ENCODE data around the gene TEX51. TPM values are rescaled to one million over a fixed set of nuclear protein-coding genes. Genes with fewer than 3 reads are reported as not detected.

The TEX51 gene
- polyA plus RNA-seq = not detected

DNA sequence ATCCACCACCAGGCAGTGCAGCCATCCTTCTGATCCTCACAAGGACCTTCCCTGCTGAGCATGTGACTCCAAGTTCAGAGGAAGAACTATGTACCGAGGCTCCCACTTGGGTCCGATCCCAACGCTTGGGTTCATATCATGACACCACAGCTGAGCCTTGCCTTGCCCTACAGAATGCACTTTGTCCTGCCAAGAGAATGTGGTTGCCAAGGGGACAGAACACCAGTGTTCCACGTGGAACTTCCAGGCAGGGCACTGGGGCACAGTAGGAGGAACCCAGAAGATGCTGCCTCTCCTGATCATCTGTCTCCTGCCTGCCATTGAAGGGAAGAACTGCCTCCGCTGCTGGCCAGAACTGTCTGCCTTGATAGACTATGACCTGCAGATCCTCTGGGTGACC lies at the start of gene TEX51:
Gene TEX51, plus strand, starts transcription at position 255 of the 400 bp plus-strand sequence. Its CDS starts 29 bp downstream, at position 284.
- DNase-seq = no peak
- no peak within 1 kb of the TSS for H3K4me3 Mint-ChIP-seq
- H3K36me3 Mint-ChIP-seq = no peaks in the 10 kb centered on the region
- no peak within 1 kb of the TSS for H3K27ac Mint-ChIP-seq
- no peaks in the 10 kb centered on the region for H3K4me1 Mint-ChIP-seq
- peaks cover 0 to 5% (median 3%) of the 10 kb centered on the region in 3 donors for H3K27me3 Mint-ChIP-seq (ENCODE audit: low read depth in 3 of 3)
- H3K9me3 Mint-ChIP-seq = peaks cover 0 to 4% (median 0%) of the 10 kb centered on the region in 6 donors

DNA sequence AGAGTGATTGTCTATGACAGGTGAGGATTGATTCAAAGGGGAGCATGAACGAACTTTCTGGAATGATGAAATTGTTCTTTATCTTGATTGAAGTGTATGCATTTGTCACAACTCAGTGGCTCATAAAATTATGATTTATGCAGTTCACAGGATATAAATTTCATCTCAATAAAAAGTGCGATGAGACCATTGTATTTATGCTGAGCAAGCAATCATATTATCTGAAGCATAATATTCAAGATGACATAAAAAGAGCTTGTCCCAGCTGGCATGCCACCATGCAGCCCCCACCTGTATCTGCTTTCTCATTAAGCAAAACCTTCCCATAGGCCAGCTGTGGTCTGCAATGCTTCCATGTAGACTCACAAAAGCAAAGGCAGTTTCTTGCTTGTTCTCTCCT lies 49.6 kb upstream of the TEX51 start:
- DNase-seq = no peak
- Mint-ChIP-seq H3K4me1 (no peaks in the 10 kb centered on the region), H3K4me3 (no peak overlapping the region), H3K9me3 (peaks cover 0 to 2% (median 0%) of the 10 kb centered on the region in 6 donors), H3K36me3 (no peaks in the 10 kb centered on the region), H3K27me3 (ENCODE audit: low read depth in 3 of 3) (peaks cover 0 to 8% (median 2%) of the 10 kb centered on the region in 3 donors), H3K27ac (no peak overlapping the region)

DNA sequence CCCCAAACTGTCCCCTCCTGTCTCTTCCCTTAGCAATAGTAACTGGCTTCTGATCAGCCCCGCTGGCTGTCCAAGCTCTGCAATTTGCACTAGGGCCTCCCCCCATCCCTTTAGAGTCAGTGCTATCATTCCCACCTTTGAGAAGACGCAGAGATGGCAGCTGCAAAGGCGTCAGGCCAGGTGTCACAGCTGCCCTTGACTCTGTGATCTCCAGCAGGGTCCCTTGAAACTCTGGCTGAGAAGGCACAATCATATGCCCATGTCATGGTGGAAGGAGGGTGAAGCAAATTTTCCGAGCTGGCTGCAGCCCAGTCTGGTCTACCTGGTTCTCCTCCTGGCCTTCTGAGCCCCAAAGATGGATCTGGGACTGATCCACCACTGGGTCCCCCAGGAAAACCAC lies 49.2 kb upstream of the TEX51 start:
- no peaks in the 10 kb centered on the region for H3K4me1 Mint-ChIP-seq
- H3K36me3 Mint-ChIP-seq = no peaks in the 10 kb centered on the region
- no peak for DNase-seq
- peaks cover 0 to 8% (median 2%) of the 10 kb centered on the region in 3 donors for H3K27me3 Mint-ChIP-seq (ENCODE audit: low read depth in 3 of 3)
- H3K4me3 Mint-ChIP-seq = no peak overlapping the region
- no peak overlapping the region for H3K27ac Mint-ChIP-seq
- peaks cover 0 to 2% (median 0%) of the 10 kb centered on the region in 6 donors for H3K9me3 Mint-ChIP-seq

DNA sequence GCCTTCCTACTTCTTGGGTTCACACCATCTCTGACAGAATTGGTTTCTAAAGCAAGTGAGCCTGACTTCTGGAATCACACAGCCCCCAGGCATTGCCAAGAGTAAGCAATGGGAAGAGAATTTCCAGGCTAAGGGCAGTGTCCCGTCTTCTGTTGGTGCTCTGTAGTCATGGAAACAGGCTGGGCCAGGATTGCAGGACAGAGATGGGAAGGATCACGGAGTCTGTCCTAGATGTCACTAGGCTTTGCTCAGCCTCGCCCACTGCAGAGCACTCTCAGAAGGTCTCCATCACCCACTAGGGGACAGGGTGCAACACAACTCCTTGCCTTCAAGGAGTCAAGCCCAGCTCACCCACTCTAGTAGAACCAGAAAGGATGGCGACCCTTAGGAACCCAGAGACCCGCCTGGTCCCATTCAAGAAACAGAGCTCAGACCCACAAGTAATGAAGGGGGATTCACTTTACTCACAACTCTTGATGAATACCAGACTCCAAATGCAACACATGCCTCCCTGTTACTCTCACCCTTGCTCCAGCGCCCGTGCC lies 48.6 kb upstream of the TEX51 start:
- no peak overlapping the region for H3K4me3 Mint-ChIP-seq
- no peak for DNase-seq
- H3K4me1 Mint-ChIP-seq = no peaks in the 10 kb centered on the region
- peaks cover 0 to 8% (median 0%) of the 10 kb centered on the region in 3 donors for H3K27me3 Mint-ChIP-seq (ENCODE audit: low read depth in 3 of 3)
- H3K9me3 Mint-ChIP-seq = peaks cover 0 to 2% (median 0%) of the 10 kb centered on the region in 6 donors
- H3K27ac Mint-ChIP-seq = no peak overlapping the region
- H3K36me3 Mint-ChIP-seq = no peaks in the 10 kb centered on the region

DNA sequence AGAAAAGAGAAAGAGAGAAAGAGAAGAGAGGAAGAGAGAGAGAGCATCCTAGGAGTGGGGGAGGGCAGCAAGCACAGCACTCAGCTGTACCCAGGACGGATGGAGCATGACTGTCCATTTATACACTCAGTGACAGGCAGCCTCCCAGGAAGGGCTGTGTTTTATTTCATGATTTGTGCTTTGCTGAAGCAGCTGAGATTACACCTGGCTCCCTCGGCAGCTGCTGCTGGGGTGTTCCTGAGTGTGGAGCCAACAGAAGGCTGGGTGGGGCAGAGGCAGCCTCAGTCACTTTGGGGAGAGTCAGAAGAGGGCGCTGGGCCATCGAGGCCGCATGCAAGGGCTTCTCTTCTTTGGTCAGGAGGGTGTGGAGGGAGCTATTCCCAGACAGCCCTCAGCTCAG lies 47.8 kb upstream of the TEX51 start:
- no peaks in the 10 kb centered on the region for H3K4me1 Mint-ChIP-seq
- no peak overlapping the region for H3K27ac Mint-ChIP-seq
- no peak for DNase-seq
- H3K9me3 Mint-ChIP-seq = peaks cover 0 to 3% (median 0%) of the 10 kb centered on the region in 6 donors
- no peaks in the 10 kb centered on the region for H3K36me3 Mint-ChIP-seq
- H3K4me3 Mint-ChIP-seq = no peak overlapping the region
- peaks cover 0 to 8% (median 0%) of the 10 kb centered on the region in 3 donors for H3K27me3 Mint-ChIP-seq (ENCODE audit: low read depth in 3 of 3)

DNA sequence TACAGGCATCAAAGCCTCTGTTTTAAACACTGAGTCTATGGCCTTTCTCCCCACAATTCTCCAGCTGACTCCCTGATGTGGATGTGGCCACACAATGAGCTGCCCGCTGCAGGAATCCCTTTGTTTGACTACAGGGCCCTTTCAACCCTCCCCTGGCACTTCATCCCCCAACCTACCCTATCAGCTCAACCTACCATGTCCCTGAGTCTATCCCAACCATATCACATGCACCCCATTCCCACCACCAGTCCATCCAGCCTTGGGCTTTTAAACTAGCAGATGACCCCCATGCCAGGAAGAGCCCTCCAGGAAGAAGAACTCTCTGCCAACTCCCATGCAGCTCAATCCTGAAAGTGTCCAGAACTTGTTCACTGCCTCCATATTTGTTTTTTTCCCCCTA lies 46.9 kb upstream of the TEX51 start:
- peaks cover 0 to 3% (median 0%) of the 10 kb centered on the region in 6 donors for H3K9me3 Mint-ChIP-seq
- H3K36me3 Mint-ChIP-seq = no peaks in the 10 kb centered on the region
- H3K4me1 Mint-ChIP-seq = no peaks in the 10 kb centered on the region
- peaks cover 0 to 8% (median 0%) of the 10 kb centered on the region in 3 donors for H3K27me3 Mint-ChIP-seq (ENCODE audit: low read depth in 3 of 3)
- no peak overlapping the region for H3K27ac Mint-ChIP-seq
- H3K4me3 Mint-ChIP-seq = no peak overlapping the region
- DNase-seq = no peak

DNA sequence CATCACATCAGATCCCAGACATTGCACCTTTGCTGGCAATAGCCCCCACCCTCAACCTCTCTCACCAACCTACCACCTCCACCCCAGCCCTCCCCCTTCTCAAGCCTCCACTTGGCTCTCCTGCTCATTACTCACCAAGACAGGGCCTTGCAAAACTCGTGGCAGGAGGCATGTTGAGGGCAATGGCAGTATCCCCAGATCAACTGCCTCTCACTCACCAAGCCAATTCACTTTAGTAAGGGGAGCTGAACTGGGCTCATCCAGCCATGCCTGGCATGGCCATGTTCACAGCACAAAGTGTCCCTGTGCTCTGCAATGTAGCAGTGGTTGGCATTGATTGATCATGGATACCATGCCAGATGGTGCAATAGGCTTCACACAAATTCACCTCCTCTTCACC lies 46.3 kb upstream of the TEX51 start:
- Mint-ChIP-seq H3K27ac (no peak overlapping the region), H3K9me3 (peaks cover 0 to 3% (median 0%) of the 10 kb centered on the region in 6 donors), H3K4me3 (no peak overlapping the region), H3K4me1 (no peaks in the 10 kb centered on the region), H3K36me3 (no peaks in the 10 kb centered on the region), H3K27me3 (ENCODE audit: low read depth in 3 of 3) (peaks cover 0 to 8% (median 0%) of the 10 kb centered on the region in 3 donors)
- DNase-seq = no peak

DNA sequence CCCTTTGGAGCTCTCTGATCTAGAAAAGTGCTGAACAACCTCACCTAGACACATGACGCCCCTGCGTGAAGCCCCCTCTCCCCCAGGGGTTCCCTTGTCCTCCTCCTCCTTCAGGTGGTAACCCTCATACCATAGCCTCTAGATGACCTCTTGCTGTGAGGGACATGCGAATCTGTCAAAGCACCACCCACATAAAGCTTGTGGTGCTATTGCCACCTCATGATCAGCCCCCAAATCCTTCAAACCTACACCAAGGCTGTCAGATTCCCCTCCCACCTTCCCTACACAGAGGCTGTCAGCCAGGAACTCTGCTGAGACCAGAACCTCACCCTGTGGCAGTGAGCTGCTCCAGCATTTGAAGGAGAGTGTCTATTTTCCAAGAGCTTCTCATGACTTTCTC lies 43.1 kb upstream of the TEX51 start:
- no peak overlapping the region for H3K27ac Mint-ChIP-seq
- no peak overlapping the region for H3K4me3 Mint-ChIP-seq
- H3K36me3 Mint-ChIP-seq = no peaks in the 10 kb centered on the region
- no peak for DNase-seq
- H3K9me3 Mint-ChIP-seq = peaks cover 0 to 3% (median 0%) of the 10 kb centered on the region in 6 donors
- no peaks in the 10 kb centered on the region for H3K4me1 Mint-ChIP-seq
- peaks cover 0 to 6% (median 0%) of the 10 kb centered on the region in 3 donors for H3K27me3 Mint-ChIP-seq (ENCODE audit: low read depth in 3 of 3)

DNA sequence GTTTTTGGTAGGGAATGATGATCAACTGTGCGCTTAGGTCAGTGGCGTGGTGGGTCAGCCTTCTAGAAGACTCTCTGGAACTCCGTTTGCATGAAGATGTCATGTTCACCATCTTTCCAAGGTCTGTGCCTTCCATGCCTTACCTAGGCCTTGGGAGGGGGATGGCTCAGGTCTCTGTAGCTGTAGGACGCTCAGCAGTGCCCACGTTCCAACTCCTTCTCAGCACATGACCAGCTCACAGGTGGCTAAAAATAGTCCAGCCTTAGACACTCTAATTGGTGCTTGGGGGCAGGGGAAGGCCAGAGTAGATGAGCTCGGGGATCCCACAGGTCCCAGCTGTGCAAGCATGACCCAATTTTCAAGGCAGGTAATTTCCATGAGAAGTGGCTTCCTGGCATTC lies 42.3 kb upstream of the TEX51 start:
- DNase-seq = no peak
- Mint-ChIP-seq H3K4me1 (no peaks in the 10 kb centered on the region), H3K27me3 (ENCODE audit: low read depth in 3 of 3) (peaks cover 0 to 6% (median 0%) of the 10 kb centered on the region in 3 donors), H3K27ac (no peak overlapping the region), H3K4me3 (no peak overlapping the region), H3K9me3 (peaks cover 0 to 2% (median 0%) of the 10 kb centered on the region in 6 donors), H3K36me3 (no peaks in the 10 kb centered on the region)

DNA sequence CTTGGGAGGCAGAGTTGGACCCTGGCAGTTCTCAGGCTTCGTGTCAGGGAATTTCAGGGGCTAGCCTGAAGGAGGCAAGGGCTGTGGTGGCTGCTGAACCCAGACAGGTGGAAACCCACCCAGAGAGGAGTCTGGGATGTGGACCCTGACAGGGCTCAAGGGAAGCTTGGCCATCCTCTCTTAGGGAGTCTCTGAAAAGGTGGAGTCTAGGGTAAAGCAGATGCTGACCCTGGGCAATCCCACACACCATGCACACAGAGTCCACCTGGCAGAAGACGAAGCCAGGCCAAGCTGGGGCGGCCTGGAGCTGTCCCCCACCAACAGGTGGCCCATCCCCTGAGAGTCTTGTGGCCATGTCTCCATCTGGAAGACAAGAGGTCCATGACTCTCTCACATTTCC lies 41.2 kb upstream of the TEX51 start:
- Mint-ChIP-seq H3K9me3 (peaks cover 0 to 2% (median 0%) of the 10 kb centered on the region in 6 donors), H3K27ac (no peak overlapping the region), H3K27me3 (ENCODE audit: low read depth in 3 of 3) (peaks cover 0 to 6% (median 3%) of the 10 kb centered on the region in 3 donors), H3K4me1 (no peaks in the 10 kb centered on the region), H3K4me3 (no peak overlapping the region), H3K36me3 (no peaks in the 10 kb centered on the region)
- no peak for DNase-seq

DNA sequence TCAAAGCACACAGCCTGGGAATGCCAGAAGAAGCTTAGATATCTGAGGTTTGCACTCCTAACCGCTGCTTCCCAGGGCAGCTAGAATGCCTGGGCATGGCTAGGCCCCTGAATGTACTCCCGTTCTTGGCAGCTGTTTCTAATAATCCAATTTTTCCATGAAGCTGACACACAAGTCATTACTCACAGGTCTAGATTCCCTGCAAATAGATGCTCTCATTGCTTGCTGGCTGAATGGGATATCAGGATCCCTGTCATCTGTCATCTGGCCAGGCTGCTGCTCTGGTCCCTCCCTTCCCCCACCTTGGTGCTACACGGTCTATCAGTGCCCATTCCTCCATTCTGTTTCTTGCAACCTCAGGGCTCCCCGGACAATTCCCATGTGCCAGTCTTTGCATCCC lies 40.7 kb upstream of the TEX51 start:
- H3K27me3 Mint-ChIP-seq (ENCODE audit: low read depth in 3 of 3) = peaks cover 0 to 6% (median 3%) of the 10 kb centered on the region in 3 donors
- no peak for DNase-seq
- H3K27ac Mint-ChIP-seq = no peak overlapping the region
- H3K4me3 Mint-ChIP-seq = no peak overlapping the region
- H3K36me3 Mint-ChIP-seq = no peaks in the 10 kb centered on the region
- no peaks in the 10 kb centered on the region for H3K4me1 Mint-ChIP-seq
- peaks cover 0 to 2% (median 0%) of the 10 kb centered on the region in 6 donors for H3K9me3 Mint-ChIP-seq

DNA sequence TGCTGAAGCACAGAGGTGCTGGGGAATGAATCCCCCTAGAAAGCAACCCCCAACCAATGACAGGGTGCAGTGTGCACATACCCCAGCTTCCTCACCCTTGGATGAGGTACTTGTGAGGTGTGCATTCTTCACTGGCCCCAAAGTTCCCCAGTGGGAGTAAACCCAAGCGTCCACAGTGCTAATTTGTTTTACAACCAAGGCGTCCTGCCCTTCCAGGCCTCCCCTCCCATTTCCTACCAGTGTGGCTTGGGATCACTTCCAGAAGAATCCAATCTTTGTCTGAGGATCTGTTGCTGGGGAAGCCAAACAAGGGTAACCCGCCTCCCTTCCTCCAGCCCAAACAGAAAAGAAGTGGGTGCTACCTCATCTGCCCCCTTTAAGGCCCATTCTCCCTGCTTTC lies 40.3 kb upstream of the TEX51 start:
- Mint-ChIP-seq H3K27ac (no peak overlapping the region), H3K4me1 (no peaks in the 10 kb centered on the region), H3K9me3 (peaks cover 0 to 2% (median 0%) of the 10 kb centered on the region in 6 donors), H3K36me3 (no peaks in the 10 kb centered on the region), H3K4me3 (no peak overlapping the region), H3K27me3 (ENCODE audit: low read depth in 3 of 3) (peaks cover 0 to 6% (median 3%) of the 10 kb centered on the region in 3 donors)
- DNase-seq = no peak

DNA sequence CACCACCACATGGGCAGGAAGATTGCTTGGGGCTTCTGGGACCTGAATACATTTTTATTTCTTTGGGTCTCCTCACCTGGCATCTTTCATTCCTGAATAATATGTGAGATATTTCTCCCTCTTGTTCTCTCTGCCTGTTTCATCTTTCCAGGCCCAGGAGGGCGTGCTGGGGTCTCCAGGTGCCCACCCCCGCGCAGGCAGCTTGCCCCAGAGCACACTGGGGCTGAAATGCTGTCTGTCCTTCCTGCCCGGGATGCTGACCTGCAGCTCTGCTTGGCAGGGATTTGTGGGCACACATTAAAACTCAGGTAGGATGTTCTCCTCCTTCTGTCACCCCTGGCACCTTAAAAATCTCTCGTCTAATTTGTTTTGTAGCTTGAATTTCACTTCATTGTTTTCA lies 39.7 kb upstream of the TEX51 start:
- no peak for DNase-seq
- no peaks in the 10 kb centered on the region for H3K4me1 Mint-ChIP-seq
- no peak overlapping the region for H3K27ac Mint-ChIP-seq
- peaks cover 0 to 2% (median 0%) of the 10 kb centered on the region in 6 donors for H3K9me3 Mint-ChIP-seq
- peaks cover 0 to 6% (median 3%) of the 10 kb centered on the region in 3 donors for H3K27me3 Mint-ChIP-seq (ENCODE audit: low read depth in 3 of 3)
- no peak overlapping the region for H3K4me3 Mint-ChIP-seq
- no peaks in the 10 kb centered on the region for H3K36me3 Mint-ChIP-seq

DNA sequence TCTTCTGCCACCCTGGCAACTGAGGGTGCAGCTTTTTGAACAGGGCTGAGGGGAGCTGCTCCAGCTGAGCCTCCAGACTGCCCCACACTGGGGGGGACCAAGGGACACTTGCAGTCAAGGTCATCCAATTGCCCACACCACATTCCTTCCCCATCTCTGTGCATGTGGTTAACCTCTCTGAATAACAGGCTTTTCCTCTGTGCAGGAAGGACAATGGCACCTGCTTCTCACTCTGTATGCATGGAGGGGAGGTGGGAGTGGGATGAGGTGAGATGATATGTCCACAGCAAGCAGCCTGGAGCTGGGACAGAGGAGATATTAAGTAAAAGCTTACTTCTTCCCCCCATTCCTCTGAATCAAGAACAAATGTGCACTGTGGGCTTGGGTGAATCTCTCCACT lies 39.1 kb upstream of the TEX51 start:
- H3K4me1 Mint-ChIP-seq = no peaks in the 10 kb centered on the region
- no peak for DNase-seq
- H3K9me3 Mint-ChIP-seq = peaks cover 0 to 2% (median 0%) of the 10 kb centered on the region in 6 donors
- H3K27ac Mint-ChIP-seq = no peak overlapping the region
- peaks cover 0 to 6% (median 3%) of the 10 kb centered on the region in 3 donors for H3K27me3 Mint-ChIP-seq (ENCODE audit: low read depth in 3 of 3)
- H3K4me3 Mint-ChIP-seq = no peak overlapping the region
- H3K36me3 Mint-ChIP-seq = no peaks in the 10 kb centered on the region

DNA sequence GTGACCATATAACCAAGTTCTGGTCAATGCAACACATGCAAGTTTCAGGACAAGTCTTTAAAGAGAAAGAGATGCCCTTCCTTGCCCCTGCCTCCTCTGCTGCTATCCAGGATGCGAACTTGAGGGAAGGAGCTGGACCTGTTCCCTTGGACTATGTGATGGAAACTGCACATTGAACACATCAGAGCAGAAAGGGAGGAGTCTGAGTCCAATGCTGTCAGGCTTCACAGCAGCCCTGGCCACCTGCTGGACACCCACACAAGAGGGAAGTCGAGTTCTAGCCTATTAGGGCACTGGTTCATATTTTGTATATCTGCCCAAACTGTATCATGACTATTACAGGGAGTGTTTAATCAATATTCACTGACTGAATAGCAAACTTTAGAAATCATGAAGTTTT lies 38.3 kb upstream of the TEX51 start:
- Mint-ChIP-seq H3K4me1 (no peaks in the 10 kb centered on the region), H3K9me3 (no peaks in the 10 kb centered on the region), H3K36me3 (no peaks in the 10 kb centered on the region), H3K27ac (no peak overlapping the region), H3K4me3 (no peak overlapping the region), H3K27me3 (ENCODE audit: low read depth in 3 of 3) (peaks cover 0 to 6% (median 3%) of the 10 kb centered on the region in 3 donors)
- DNase-seq = no peak

All from immature natural killer cell (primary cell).